ENCODE measurements around the gene ULK3.

DNA sequence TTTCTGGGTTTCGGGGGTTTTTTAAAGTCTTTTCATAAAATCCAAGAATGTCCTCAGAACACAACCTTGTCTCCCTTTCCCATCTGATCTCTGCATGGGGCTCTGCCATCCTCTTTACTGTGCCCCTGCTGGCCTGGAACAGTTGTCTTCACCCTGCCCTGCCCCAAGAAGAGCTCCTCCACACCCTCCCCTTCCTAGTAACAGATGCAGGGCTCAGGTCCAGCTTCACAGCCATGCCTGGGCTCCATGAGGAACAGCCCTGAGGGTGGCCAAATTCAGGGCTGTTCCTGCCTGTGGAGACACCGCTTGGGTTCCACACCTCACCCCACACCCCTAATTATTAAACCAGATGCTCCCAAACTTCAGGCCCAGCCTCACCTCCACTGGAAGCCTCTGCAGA lies 12.9 kb upstream of the ULK3 start:
- TF ChIP-seq, protein P1, sequence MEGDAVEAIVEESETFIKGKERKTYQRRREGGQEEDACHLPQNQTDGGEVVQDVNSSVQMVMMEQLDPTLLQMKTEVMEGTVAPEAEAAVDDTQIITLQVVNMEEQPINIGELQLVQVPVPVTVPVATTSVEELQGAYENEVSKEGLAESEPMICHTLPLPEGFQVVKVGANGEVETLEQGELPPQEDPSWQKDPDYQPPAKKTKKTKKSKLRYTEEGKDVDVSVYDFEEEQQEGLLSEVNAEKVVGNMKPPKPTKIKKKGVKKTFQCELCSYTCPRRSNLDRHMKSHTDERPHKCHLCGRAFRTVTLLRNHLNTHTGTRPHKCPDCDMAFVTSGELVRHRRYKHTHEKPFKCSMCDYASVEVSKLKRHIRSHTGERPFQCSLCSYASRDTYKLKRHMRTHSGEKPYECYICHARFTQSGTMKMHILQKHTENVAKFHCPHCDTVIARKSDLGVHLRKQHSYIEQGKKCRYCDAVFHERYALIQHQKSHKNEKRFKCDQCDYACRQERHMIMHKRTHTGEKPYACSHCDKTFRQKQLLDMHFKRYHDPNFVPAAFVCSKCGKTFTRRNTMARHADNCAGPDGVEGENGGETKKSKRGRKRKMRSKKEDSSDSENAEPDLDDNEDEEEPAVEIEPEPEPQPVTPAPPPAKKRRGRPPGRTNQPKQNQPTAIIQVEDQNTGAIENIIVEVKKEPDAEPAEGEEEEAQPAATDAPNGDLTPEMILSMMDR (IDR thresholded peaks at IDR 0.05): no peak
- TF ChIP-seq POLR2AphosphoS5 (IDR thresholded peaks at IDR 0.05): no peak
